Measurements from ENCODE around the gene TRABD2A.

- TF ChIP-seq CTCF (IDR thresholded peaks at IDR 0.05) (no peak), ZFX (IDR thresholded peaks at IDR 0.05; ENCODE audit: borderline replicate concordance) (no peak)
These were observed 81.1 kb downstream of the TRABD2A start for GRCh38 chr2:84799772-84800171.

Data from 22Rv1 (cell line).